Thyroid gland (tissue), 4 donors: ENCODE data around the gene TM4SF5. TPM values are rescaled to one million over a fixed set of nuclear protein-coding genes. Genes with fewer than 3 reads are reported as not detected.

ENCODE experiments used
- DNase-seq, 2 donors: peaks; one replicate each; pipeline ENCODE4 v3.0.0-alpha.2; 2019
- H3K27ac ChIP-seq, 3 donors: fragments of 200-600 bp; sonication (generic); 1 replicate in 2 of 3; 2 replicates in 1 of 3; pipeline ENCODE4 v1.5.1; 2016 to 2019; ENCODE audit warnings: mild to moderate bottlenecking in 1 of 3, moderate library complexity in 1 of 3
- H3K27me3 ChIP-seq: fragments of 200-600 bp; sonication (generic); one replicate; pipeline ENCODE4 v1.5.1; 2019
- H3K36me3 ChIP-seq, 2 donors: fragments of 200-600 bp; sonication (generic); one replicate each; pipeline ENCODE4 v1.5.1; 2016 to 2019
- H3K4me1 ChIP-seq, 2 donors: fragments of 200-600 bp; sonication (generic); one replicate each; pipeline ENCODE4 v1.5.1; 2017 to 2019
- H3K4me3 ChIP-seq, 3 donors: fragments of 200-600 bp; sonication (generic); replicated peaks in 1 of 3; 1 replicate in 2 of 3; 2 replicates in 1 of 3; pipeline ENCODE4 v1.5.1; 2016; ENCODE audit warnings: mild to moderate bottlenecking in 1 of 3
- H3K9me3 ChIP-seq: fragments of 200-600 bp; sonication (generic); one replicate; pipeline ENCODE4 v1.5.1; 2017
- CTCF ChIP-seq, 6 experiments: fragments of 200-600 bp in 3 of 6; fragments of 450-650 bp in 3 of 6; sonication (generic) in 3 of 6; IDR thresholded peaks; one replicate each; pipeline ENCODE4 v1.5.1; 2016 to 2019; ENCODE audit warnings: antibody characterized with exemption in 6 of 6, mild to moderate bottlenecking in 2 of 6, inconsistent platforms in 1 of 6, moderate library complexity in 1 of 6
- POLR2A ChIP-seq, 2 donors: fragments of 450-650 bp; IDR thresholded peaks; one replicate each; pipeline ENCODE4 v1.6.1; 2017; ENCODE audit warnings: antibody characterized with exemption in 2 of 2, mild to moderate bottlenecking in 2 of 2, moderate library complexity in 1 of 2
- WGBS, 2 donors: methylation state at CpG; one replicate each; pipeline ENCODE4 v1.1.5; 2017; 5-methylcytosine and 5-hydroxymethylcytosine counted together
- intact Hi-C: fragments of 100-400 bp; cut with DNase I; formaldehyde crosslinking; loops from one replicate; pipeline ENCODE4 v1.15.1; 2023
- total RNA-seq, 4 donors: library from RNA; depleted of rRNA; stranded (reverse); fragments of >200 nt; gene quantifications; one replicate each; pipeline ENCODE4 v1.2.3, GENCODE V29; 2016

TM4SF5 gene
- total RNA-seq, 4 donors from 2014 or later: not detected

GRCh38 chr17:4766723-4767122, 5.0 kb upstream of the TM4SF5 start:
- no peaks in the 10 kb centered on the region for H3K36me3 ChIP-seq
- 74 to 84% methylated on average over 9 of the region's 9 CpGs for WGBS, 2 donors
- no peaks in the 10 kb centered on the region for H3K9me3 ChIP-seq
- no peak for DNase-seq
- no peak for TF ChIP-seq CTCF (IDR thresholded peaks at IDR 0.05)
- no peak for TF ChIP-seq POLR2A (IDR thresholded peaks at IDR 0.05)
- H3K27ac ChIP-seq: no peak overlapping the region
- no peaks in the 10 kb centered on the region for H3K4me1 ChIP-seq
- intact Hi-C loops: no loop called here
- no peak overlapping the region for H3K4me3 ChIP-seq
- H3K27me3 ChIP-seq: no peaks in the 10 kb centered on the region

GRCh38 chr17:4768298-4768697, 3.4 kb upstream of the TM4SF5 start:
- Histone ChIP-seq H3K27me3 (no peaks in the 10 kb centered on the region), H3K36me3 (no peaks in the 10 kb centered on the region), H3K4me3 (no peak overlapping the region), H3K9me3 (no peaks in the 10 kb centered on the region), H3K4me1 (no peaks in the 10 kb centered on the region), H3K27ac (no peak overlapping the region)
- WGBS, 2 donors: 71 to 91% methylated on average over 6 of the region's 6 CpGs
- intact Hi-C loops: no loop called here
- DNase-seq: no peak
- TF ChIP-seq CTCF (IDR thresholded peaks at IDR 0.05) (no peak), POLR2A (IDR thresholded peaks at IDR 0.05) (no peak)

- intact Hi-C loops: no loop called here
- Histone ChIP-seq H3K4me3 (no peak overlapping the region), H3K27me3 (no peaks in the 10 kb centered on the region), H3K9me3 (no peaks in the 10 kb centered on the region), H3K27ac (no peak overlapping the region), H3K4me1 (no peaks in the 10 kb centered on the region), H3K36me3 (no peaks in the 10 kb centered on the region)
- TF ChIP-seq CTCF (IDR thresholded peaks at IDR 0.05) (no peak), POLR2A (IDR thresholded peaks at IDR 0.05) (no peak)
- DNase-seq: no peak
- 83 to 87% methylated on average over 2 of the region's 2 CpGs for WGBS, 2 donors
Measured at GRCh38 chr17:4769628-4770027, 2.1 kb upstream of the TM4SF5 start.

- Histone ChIP-seq H3K36me3 (no peaks in the 10 kb centered on the region), H3K4me1 (no peaks in the 10 kb centered on the region), H3K27ac (no peak overlapping the region), H3K27me3 (no peaks in the 10 kb centered on the region), H3K9me3 (no peaks in the 10 kb centered on the region), H3K4me3 (no peak overlapping the region)
- DNase-seq: no peak
- 67 to 76% methylated on average over 10 of the region's 10 CpGs for WGBS, 2 donors
- no peak for TF ChIP-seq CTCF (IDR thresholded peaks at IDR 0.05)
- no peak for TF ChIP-seq POLR2A (IDR thresholded peaks at IDR 0.05)
- intact Hi-C loops: no loop called here
Measured at GRCh38 chr17:4772235-4772613, 538 bp downstream of the TM4SF5 start.

- Histone ChIP-seq H3K9me3 (no peaks in the 10 kb centered on the region), H3K27me3 (no peaks in the 10 kb centered on the region), H3K36me3 (no peaks in the 10 kb centered on the region), H3K4me1 (no peaks in the 10 kb centered on the region), H3K27ac (no peak overlapping the region), H3K4me3 (no peak overlapping the region)
- intact Hi-C loops: no loop called here
- no peak for DNase-seq
- TF ChIP-seq POLR2A (IDR thresholded peaks at IDR 0.05): no peak
- no peak for TF ChIP-seq CTCF (IDR thresholded peaks at IDR 0.05)
- whole genome bisulfite sequencing, 2 donors: 53 to 65% methylated on average over 9 of the region's 9 CpGs
Measured at GRCh38 chr17:4777969-4778760, 6.5 kb downstream of the TM4SF5 start.
